K562 (cell line): ENCODE measurements around the gene AQP1. TPM values are rescaled to one million over a fixed set of nuclear protein-coding genes. Genes with fewer than 3 reads are reported as not detected.
A peak's percentile ranks its signal among the peaks of the same experiment; 100 is the strongest.

Source experiments
- ATAC-seq: fragments of 200-7000 bp; cut with Tn5 transposase; 3 replicates; pipeline ENCODE4 v1.9.1; 2020; ENCODE audit warnings: moderate library complexity
- BruUV-seq: library from RNA; stranded (reverse); fragments of 400-500 nt; replicated peaks from 2 replicates; lab custom pipeline; 2021; lab: Mats Ljungman, UMichigan
- CTCF ChIA-PET: fragments of 300-600 bp; formaldehyde crosslinking; extraction: SDS; loops from one replicate; lab custom pipeline; 2021; ENCODE audit warnings: low intra/inter-chr PET ratio; lab: Yijun Ruan, JAX
- POLR2A ChIA-PET: fragments of 300-600, 350-650 bp; sonication (Branson Sonifier 250); formaldehyde crosslinking; extraction: SDS; loops from one replicate; lab custom pipeline; 2021; ENCODE audit warnings: antibody characterized with exemption, inconsistent platforms; lab: Yijun Ruan, JAX
- DNase-seq, 4 experiments: peaks; one replicate each; pipeline versions ENCODE4 v3.0.0 to v3.0.0-alpha.2; 2011 to 2018; ENCODE audit warnings: low spot score in 3 of 4, mixed read lengths in 3 of 4; ENCODE audit errors: extremely low read depth in 1 of 4
- FAIRE-seq: peaks from 2 replicates; lab custom pipeline; 2011; peaks lifted over from hg19 to GRCh38; lab: Jason Lieb, UNC
- H2AFZ ChIP-seq: 2 replicates; pipeline ENCODE4 v1.6.0; 2011; ENCODE audit warnings: low read depth, low read length, control low read depth, inconsistent platforms
- H3K27ac ChIP-seq: fragments of 200-600 bp; 3 replicates; pipeline ENCODE4 v1.8.0; 2011; ENCODE audit warnings: low read depth, mild to moderate bottlenecking, control low read depth, inconsistent platforms, low read length, moderate library complexity, mixed read lengths; ENCODE audit errors: extremely low read depth
- H3K27me3 ChIP-seq, 2 experiments: fragments of 300-600 bp in 1 of 2; 2 replicates in 1 of 2; 3 replicates in 1 of 2; pipeline versions ENCODE4 v1.6.0 to v1.8.0; 2011; ENCODE audit warnings: inconsistent platforms in 2 of 2, low read length in 2 of 2, mild to moderate bottlenecking in 1 of 2, mixed read lengths in 1 of 2, moderate library complexity in 1 of 2; ENCODE audit not compliant: control insufficient read depth in 2 of 2, insufficient read depth in 2 of 2
- H3K36me3 ChIP-seq: fragments of 300-600 bp; 3 replicates; pipeline ENCODE4 v1.8.0; 2011; ENCODE audit warnings: mild to moderate bottlenecking, low read length, inconsistent platforms; ENCODE audit not compliant: control insufficient read depth, insufficient read depth
- H3K4me1 ChIP-seq, 2 experiments: fragments of 200-600 bp in 1 of 2; replicated peaks in 1 of 2; 2 replicates in 1 of 2; 3 replicates in 1 of 2; pipeline versions ENCODE4 v1.5.1 to v1.8.0; 2011; ENCODE audit warnings: inconsistent platforms in 2 of 2, low read length in 2 of 2, mild to moderate bottlenecking in 1 of 2, mixed read lengths in 1 of 2, moderate library complexity in 1 of 2; ENCODE audit not compliant: control insufficient read depth in 2 of 2, insufficient read depth in 2 of 2
- H3K4me2 ChIP-seq: 2 replicates; pipeline ENCODE4 v1.6.1; 2011; ENCODE audit warnings: low read length, control low read depth, inconsistent platforms, mixed read lengths; ENCODE audit not compliant: insufficient read depth
- H3K4me3 ChIP-seq: fragments of 200-600 bp; sonication (generic), shearing (Covaris generic); 2 replicates; pipeline ENCODE4 v1.5.1; 2016; ENCODE audit warnings: control low read depth, inconsistent platforms
- H3K79me2 ChIP-seq: fragments of 200-600 bp; 3 replicates; pipeline ENCODE4 v1.8.0; 2011; ENCODE audit warnings: low read length, inconsistent platforms; ENCODE audit not compliant: control insufficient read depth, insufficient read depth
- H3K9ac ChIP-seq, 2 experiments: 2 replicates each; pipeline versions ENCODE4 v1.6.0 to v1.6.1; 2011; ENCODE audit warnings: low read depth in 2 of 2, low read length in 2 of 2, control low read depth in 1 of 2, inconsistent platforms in 1 of 2, mild to moderate bottlenecking in 1 of 2, mixed read lengths in 1 of 2; ENCODE audit not compliant: insufficient read depth in 1 of 2
- H3K9me1 ChIP-seq: one replicate; pipeline ENCODE4 v1.6.0; 2011; ENCODE audit warnings: inconsistent platforms, mild to moderate bottlenecking, low read length, moderate library complexity; ENCODE audit not compliant: control insufficient read depth, insufficient read depth
- H3K9me3 ChIP-seq: replicated peaks from 2 replicates; pipeline ENCODE4 v1.5.1; 2011; ENCODE audit warnings: low read depth, low read length, inconsistent platforms; ENCODE audit not compliant: control insufficient read depth, insufficient read depth
- H4K20me1 ChIP-seq: replicated peaks from 2 replicates; pipeline ENCODE4 v1.6.1; 2011; ENCODE audit warnings: low read length, inconsistent platforms, mixed read lengths; ENCODE audit not compliant: control insufficient read depth, insufficient read depth
- CREB3 ChIP-seq: fragments of 450-650 bp; conservative IDR thresholded peaks from 2 replicates; pipeline ENCODE4 v1.6.1; 2016; ENCODE audit warnings: missing genetic modification characterization, low read depth, mild to moderate bottlenecking, missing compliant biosample characterization, moderate library complexity
- EGR1 ChIP-seq: fragments of 450-650 bp; conservative IDR thresholded peaks from 2 replicates; pipeline ENCODE4 v1.6.1; 2017; ENCODE audit warnings: mild to moderate bottlenecking
- TRIM25 ChIP-seq: fragments of 450-650 bp; IDR thresholded peaks from 2 replicates; pipeline ENCODE4 v1.7.0; 2016; ENCODE audit warnings: borderline replicate concordance
- TRIM28 ChIP-seq: fragments of 450-650 bp; IDR thresholded peaks from 2 replicates; pipeline ENCODE4 v1.6.1; 2017
- ZBTB17 ChIP-seq: fragments of 450-650 bp; formaldehyde crosslinking; IDR thresholded peaks from 2 replicates; pipeline ENCODE4 v1.4.0; 2020; ENCODE audit warnings: mild to moderate bottlenecking
- ZNF449 ChIP-seq: fragments of 250-450 bp; sonication (Bioruptor Pico); IDR thresholded peaks from 2 replicates; pipeline ENCODE4 v1.8.0; 2022; ENCODE audit warnings: moderate library complexity, mild to moderate bottlenecking, inconsistent platforms
- WGBS: fragments of 100-300 bp; shearing (Covaris generic); methylation state at CpG from one replicate; pipeline ENCODE4 v1.1.6; 2016; ENCODE audit warnings: low coverage, mixed read lengths; ENCODE audit not compliant: insufficient coverage; ENCODE audit errors: missing lambda C conversion rate; 5-methylcytosine and 5-hydroxymethylcytosine counted together
- in situ Hi-C: fragments of 300-500 bp; cut with MboI; formaldehyde crosslinking; loops from 4 replicates; pipeline ENCODE4 v1.15.0; 2018; ENCODE audit warnings: inconsistent platforms, mixed read lengths
- intact Hi-C: fragments of 100-400 bp; cut with micrococcal nuclease; formaldehyde crosslinking; loops from 2 replicates; pipeline ENCODE4 v1.14.2; 2022
- polyA plus RNA-seq, 8 experiments: library from polyadenylated mRNA; depleted of rRNA in 4 of 8; stranded (reverse) in 5 of 8; unstranded in 3 of 8; fragments of >200 nt; fragmentation: Nextera tagmentation in 2 of 8; fragmentation: Illumina TruSeq in 1 of 8; extraction: Ambion mirVana in 2 of 8; extraction: Trizol in 1 of 8; gene quantifications; 2 replicates each; pipeline versions ENCODE4 v1.2.1 to v1.2.3, GENCODE V29; 2011 to 2014; ENCODE audit warnings: inconsistent platforms in 1 of 8, missing spikeins in 1 of 8
- total RNA-seq, 7 experiments: library from RNA; depleted of rRNA in 6 of 7; stranded (reverse); fragments of >200 nt in 6 of 7; fragmentation: Illumina TruSeq in 2 of 7; extraction: Trizol in 2 of 7; gene quantifications; 2 replicates each; pipeline versions ENCODE4 v1.2.1 to v1.2.3, GENCODE V29; 2011 to 2021; ENCODE audit warnings: low replicate concordance in 1 of 7

Gene AQP1
- total and polyA plus RNA-seq, 9 of the 15 experiments (the other 6 are each of a cell fraction or from before 2014, with no cell fraction given), result 0.18 to 12.6 (median 4.1) TPM

GRCh38 chr7:30879139-30880124 lies 32.2 kb upstream of the AQP1 start:
- TF ChIP-seq TRIM28 (no peak), ZBTB17 (CRISPR knock-in tag) (no peak), CREB3 (no peak), ZNF449 (CRISPR knock-in tag) (peak; percentile 92; the same call in 1 of the 2 replicates), EGR1 (no peak), TRIM25 (peak; percentile 93; the same call in 1 of the 2 replicates)
- FAIRE-seq (peak; percentile 72), ATAC-seq (peak; percentile 57), DNase-seq (peak in 1 of 4 experiments; percentile 22)
- Histone ChIP-seq H3K27ac (no peak overlapping the region), H3K27me3 (no peaks in the 10 kb centered on the region), H3K9me1 (peaks cover 2% of the 10 kb centered on the region), H3K79me2 (no peaks in the 10 kb centered on the region), H3K4me3 (no peak overlapping the region), H4K20me1 (no peaks in the 10 kb centered on the region), H3K4me1 (peaks cover 5 to 17% of the 10 kb centered on the region in 2 experiments; a peak in 4 of 5 replicates), H3K36me3 (no peaks in the 10 kb centered on the region), H3K9ac (no peak overlapping the region; a peak in 1 of 4 replicates), H3K9me3 (no peaks in the 10 kb centered on the region), H2AFZ (no peak overlapping the region), H3K4me2 (no peak overlapping the region)
- CTCF ChIA-PET, result no interaction called here
- 40% methylated on average over 14 of the region's 14 CpGs for WGBS
- POLR2A ChIA-PET, result interaction anchor here (0.6 to 1.0 kb wide), 7 partner anchors 9 to 92 kb away, joined by 3 to 5 read pairs (median 3); no protein-coding TSS in a partner anchor
- intact Hi-C loops (no loop called here), in situ Hi-C loops (no loop called here)
- no TSS peak for BruUV-seq
